Cerebellar cortex (tissue), 1 donor: ENCODE results near the gene ZNF212.
"Not testable (repeated sequence)": the region's sequence is repeated elsewhere in the genome, so short reads cannot be mapped to it uniquely, and the experiment has no call there.

ENCODE experiments used
- DNase-seq: peaks from one replicate; pipeline ENCODE4 v3.0.0-alpha.2; 2015; ENCODE audit warnings: low spot score

ZNF212 gene

DNA sequence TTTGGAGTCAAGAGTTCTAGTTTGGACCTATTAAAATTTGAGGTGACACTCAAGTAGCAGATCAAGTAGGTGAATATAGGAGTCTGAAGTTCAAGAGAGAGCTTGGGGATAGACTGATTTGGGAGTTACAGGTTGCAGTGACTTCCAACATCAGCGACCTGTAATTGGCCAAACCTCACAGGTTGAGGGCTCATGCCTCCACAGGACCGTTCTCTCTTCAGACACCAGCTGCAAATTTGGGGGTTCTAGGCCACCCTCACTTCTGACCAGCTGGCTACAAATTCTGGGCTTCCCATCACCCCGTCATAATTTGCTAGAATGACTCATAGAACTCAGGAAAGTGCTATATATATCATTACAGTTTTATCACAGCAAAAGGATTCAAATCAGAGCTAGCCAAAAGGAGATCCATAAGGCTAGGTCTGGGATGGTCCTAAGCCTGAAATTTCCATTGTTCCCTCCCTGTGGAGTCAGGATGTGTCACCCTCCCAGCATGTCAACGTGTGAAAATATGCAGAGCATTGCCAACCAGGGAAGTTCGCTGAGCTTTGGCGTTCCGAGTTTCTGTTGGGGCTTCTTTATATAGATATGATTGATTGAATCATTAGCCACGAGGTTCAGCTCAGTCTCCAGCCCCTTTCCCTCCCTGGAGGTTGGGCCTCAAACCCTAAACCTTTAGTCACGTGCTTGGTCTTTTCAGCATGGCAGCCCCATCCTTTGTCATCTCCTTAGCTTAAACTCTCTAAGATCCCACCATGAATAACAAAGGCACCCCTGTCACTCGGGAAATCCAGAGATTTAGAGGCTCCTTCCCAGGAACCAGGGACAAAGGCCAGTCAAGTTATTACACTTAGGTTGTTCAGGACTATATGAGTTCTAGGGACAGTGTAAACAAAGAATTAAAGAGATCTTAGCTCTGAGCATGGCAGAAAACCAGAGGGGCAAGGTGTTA, 20.7 kb upstream of the ZNF212 start:
- DNase-seq, result no peak

DNA sequence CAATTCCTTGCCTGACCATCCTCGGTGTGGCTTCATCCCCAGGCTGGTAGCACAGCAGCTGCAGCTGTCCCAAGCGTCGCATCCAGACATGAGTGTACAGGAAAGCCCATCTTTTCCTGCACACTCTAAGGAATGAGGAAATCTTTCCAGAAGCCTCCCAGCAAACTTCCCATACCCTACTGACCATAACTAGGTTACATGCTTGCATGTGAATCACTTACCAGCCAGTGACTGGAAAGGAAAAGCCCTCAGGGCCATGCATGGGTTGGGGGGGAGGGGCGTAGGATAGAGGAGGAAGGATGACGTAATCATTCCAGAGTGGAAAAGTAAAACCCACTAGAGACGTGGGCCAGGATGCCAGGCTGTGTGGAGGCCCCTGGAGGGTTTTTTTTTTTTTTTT, 18.9 kb upstream of the ZNF212 start:
- DNase-seq, result no peak

DNA sequence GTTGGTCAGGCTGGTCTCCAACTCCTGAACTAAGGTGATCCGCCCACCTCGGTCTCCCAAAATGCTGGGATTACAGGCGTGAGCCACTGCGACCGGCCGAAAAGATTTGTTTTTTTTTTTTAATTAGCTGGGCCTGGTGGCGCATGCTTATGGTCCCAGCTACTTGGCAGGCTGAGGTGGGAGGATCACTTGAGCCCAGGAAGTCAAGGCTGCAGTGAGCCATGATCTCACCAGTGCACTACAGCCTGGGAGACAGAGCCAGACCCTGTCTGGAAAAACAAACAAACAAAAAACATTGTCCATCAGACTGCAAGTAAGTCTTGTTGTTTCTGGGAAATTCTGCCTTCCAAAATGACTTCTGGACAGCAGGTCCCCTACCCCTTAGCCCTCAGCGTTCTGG, 16.3 kb upstream of the ZNF212 start:
- DNase-seq, result no peak

DNA sequence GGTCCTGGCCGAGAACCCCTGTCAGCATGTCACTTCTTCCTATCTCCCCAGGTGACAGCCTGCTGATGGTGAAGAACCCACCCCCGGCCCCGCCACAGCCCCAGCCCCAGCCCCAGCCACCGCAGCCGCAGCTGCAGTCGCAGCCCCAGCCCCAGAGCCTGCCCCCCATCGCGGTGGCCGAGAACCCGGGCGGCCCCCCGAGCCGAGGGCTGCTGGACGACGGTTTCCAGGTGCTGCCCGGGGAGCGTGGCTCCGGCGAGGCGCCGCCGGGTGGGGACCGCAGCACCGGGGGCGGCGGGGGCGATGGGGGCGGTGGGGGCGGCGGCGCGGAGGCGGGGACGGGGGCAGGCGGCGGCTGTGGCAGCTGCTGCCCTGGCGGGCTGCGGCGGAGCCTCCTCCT, 15.7 kb upstream of the ZNF212 start:
- DNase-seq, result no peak

DNA sequence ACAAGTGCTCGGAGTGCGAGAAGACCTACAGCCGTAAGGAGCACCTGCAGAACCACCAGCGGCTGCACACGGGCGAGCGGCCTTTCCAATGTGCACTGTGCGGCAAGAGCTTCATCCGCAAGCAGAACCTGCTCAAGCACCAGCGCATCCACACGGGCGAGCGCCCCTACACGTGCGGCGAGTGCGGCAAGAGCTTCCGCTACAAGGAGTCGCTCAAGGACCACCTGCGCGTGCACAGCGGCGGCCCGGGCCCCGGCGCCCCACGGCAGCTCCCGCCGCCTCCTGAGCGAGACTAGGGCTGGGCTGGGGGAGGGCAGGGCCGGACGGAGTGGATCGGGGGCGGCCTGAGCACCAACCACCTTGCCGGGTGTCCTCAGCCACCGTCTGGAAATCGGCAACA, 15.1 kb upstream of the ZNF212 start:
- DNase-seq, result no peak

DNA sequence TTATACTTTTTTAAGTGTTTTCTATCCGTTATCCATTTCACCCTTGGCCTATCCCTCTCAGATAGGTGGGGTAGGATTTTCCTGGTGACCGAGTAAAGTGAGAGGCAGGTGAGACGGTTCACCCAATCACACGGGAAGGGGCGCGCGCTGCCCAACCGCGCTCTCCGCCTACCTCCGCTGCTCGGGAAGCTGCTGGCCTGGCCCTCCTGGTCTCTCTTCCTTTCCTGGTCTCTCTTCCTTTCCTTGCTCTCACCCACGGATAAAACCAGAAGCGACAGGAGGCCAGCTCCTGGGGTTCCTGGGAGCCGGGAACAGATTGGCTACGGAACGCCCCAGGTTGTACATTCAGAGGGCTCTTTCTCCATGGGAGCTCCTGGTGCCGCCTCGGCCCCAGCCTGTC, 14.3 kb upstream of the ZNF212 start:
- no peak for DNase-seq

DNA sequence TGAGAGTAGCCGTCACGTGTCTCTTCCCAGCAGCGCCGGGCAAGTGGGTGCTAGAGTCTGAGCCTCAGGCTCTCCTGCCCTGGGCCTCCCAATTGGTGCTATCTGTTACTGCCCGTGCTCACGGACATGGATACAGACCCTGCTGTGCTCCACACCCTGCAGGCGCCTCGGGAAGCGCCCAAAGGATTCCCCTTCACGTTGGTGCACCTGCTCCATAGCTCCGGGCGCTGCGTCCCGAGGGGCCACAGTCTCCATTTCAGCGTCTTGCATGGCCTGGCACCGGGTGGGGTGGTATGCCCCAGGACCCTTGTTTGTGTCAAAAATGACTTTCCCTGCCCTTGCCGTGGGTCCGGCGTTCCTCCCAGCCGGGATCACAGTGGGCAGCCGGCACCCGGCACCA, 13.8 kb upstream of the ZNF212 start:
- no peak for DNase-seq

DNA sequence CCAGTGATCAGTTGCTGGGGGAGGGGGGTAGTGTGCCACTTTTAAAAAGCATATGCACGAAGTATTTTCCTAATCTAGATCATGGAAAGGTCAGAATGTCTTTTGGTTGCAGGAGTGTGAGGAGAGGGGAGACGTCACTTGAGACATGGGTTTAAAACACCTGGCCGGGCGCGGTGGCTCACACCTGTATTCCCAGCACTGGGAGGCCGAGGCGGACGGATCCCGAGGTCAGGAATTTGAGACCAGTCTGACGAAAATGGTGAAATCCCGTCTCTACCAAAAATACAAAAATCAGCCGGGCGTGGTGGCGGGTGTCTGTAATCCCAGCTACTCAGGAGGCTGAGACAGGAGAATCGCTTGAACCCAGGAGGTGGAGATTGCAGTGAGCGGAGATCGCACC, 13.1 kb upstream of the ZNF212 start:
- DNase-seq, result not testable (repeated sequence)

DNA sequence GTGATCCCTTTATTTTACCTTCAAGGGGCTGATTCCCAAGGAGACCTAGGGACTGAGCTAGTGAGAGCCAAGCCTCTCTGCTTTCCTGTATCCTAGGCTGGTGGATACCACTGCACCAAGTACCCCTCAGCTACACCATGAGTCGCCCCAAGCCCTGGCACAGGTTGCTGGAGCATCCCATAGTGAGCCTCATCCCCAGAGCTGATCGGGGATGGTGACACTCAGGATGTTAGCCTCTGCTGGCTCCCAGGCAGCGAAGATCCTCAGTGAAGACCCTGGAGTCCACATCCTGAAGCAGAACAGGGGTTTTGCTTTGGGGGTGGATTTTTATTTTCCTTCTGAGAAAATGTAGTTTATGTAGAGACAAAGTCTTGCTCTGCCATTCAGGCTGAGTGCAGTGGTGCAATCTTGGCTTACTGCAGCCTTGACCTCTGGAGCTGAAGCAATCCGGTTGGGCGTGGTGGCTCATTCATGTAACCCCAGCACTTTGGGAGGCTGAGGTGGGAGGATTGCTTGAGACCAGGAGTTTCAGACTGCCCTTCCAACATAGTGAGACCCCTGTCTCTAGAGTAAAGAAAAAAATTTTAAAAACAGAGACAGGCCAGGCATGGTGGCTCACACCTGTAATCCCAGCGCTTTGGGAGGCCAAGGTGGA, 12.5 kb upstream of the ZNF212 start:
- DNase-seq, result no peak

DNA sequence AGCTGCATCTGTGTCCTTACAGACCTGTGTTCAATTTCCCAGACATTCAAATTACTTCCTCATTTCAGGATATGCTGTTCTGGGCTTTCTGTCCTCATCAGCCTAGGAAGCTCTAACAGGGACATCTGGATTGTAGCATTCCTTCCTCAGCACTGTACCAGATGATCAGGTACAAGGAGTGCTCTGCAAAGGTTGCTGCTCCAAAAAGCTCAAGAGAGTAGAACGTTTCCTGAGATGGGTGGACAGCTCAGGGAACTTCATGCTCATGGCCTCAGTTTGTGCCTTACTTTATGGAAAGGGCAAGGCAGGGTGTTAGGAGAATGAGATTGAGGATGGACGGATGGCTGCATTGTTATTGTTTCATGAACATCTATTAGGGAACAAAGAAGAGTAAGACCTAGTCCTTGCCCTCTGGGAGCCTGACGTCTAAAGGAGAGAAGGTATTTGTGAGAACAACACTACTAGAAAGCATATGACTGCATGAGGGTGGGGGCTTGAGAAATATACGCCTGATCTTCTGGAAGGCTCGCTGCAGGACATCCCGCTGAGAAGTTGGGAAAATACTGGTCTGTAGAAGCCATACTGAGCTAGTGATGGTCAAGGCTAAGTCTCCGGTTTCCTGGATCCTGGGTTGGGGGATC, 10.5 kb upstream of the ZNF212 start:
- no peak for DNase-seq

DNA sequence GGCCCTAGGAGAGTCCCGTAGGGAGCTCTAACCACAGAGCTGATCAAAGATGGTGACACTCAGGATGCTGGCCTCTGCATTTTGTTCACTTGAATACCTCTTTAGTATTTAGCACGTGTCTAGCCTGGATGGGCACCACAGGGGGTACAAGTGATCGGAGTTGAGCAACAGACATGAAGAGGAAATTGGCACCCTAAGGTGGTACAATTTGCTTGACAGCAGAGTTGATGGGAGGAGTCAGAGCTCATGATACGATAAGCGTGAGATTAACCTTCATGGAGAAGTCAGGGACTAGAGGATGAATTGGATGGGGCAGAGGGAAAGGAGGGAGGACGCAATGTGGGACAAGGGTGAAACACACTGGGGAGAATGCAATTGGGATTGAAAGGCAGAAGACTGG, 9.9 kb upstream of the ZNF212 start:
- DNase-seq, result no peak

DNA sequence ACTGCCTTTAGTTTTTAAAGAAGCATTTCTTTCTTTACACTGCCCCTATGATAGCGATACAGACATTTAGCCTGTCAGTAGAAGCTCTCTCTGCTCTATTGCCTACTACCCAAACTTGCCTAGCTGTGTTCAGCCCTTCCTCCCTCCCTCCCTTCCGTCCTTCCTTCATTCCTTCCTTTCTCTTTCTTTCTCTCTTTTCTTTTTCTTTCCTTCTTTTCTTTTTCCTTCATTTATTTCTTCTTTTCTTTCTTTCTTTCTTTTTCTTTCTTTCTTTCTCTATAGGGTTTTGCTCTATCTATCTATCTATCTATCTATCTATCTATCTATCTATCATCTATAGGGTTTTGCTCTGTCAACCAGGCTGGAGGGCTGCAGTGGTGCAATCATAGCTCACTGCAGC, 7.1 kb upstream of the ZNF212 start:
- no peak for DNase-seq

DNA sequence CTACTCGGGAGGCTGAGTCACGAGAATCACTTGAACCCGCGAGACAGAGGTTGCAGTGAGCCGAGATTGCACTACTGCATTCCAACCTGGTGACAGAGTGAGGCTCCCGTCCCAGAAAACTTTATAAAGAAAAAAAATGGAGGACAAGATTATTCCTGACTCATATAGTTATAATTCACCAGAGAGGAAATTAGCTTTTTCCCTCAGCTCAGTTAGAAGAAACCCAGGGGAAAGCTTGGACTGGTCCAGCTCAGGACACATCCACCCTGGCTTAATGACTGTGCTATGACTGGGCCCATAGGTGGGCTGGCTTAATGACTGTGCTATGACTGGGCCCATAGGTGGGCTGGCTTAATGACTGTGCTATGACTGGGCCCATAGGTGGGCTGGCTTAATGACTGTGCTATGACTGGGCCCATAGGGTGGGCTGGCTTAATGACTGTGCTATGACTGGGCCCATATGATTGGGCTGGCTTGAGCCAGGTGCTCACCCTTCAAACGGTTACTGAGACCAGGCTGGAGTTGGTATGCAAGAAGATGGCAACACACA, 5.7 kb upstream of the ZNF212 start:
- DNase-seq, result not testable (repeated sequence)

DNA sequence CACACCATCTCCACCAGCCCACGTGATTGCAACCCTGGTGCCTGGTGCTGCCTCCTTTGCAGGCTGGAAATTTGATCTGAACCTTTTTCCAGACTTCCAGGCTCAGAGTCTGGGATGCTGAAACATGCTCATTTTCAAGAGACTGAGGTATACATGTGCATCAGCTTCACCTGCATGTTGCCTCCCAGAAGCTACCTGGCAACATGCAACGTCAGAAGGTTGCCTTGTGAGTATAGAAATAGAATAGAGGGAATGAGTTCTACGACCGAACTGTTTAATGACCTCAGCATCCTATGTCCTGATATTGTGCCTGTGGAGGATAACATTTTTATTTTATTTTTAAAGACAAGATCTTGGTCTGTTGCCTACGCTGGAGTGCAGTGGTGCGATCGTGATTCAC, 1.9 kb upstream of the ZNF212 start:
- no peak for DNase-seq

DNA sequence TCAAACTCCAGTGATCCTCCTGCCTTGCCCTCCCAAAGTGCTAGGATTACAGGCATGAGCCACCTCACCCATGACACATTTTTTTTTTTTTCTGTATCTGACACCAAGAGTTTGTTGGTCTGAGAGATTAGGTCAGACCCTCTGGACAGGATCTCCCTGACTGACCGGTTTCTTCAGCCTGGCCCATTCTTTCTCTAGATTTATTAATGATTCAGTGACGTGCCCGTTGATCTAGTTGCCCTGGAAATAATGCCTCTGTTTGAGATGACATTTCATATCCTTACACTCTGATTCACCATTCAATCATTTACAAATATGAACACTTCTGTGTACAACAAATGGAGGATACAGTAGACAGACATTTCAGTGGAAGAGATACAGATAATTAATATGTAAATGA, 1.4 kb upstream of the ZNF212 start:
- no peak for DNase-seq

DNA sequence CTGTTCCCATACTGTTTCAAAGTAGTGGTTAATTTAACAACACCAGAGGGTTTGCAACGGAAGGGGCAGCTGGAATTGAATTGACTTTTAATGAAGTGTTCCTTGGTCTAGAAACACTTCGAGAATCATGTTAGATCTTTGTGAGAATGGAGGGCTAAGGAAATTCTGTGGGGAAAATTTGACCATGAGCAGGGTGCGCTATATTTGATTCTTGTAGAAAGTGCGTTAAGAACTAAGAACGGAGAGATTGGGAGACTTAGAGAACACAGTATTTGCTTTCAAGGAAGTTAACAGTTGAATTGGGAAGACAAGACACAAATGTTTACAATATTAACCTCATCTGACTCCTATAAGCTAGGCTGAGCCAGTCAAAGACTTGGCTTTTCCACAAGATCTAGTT, 1.2 kb downstream of the ZNF212 start:
- no peak for DNase-seq

DNA sequence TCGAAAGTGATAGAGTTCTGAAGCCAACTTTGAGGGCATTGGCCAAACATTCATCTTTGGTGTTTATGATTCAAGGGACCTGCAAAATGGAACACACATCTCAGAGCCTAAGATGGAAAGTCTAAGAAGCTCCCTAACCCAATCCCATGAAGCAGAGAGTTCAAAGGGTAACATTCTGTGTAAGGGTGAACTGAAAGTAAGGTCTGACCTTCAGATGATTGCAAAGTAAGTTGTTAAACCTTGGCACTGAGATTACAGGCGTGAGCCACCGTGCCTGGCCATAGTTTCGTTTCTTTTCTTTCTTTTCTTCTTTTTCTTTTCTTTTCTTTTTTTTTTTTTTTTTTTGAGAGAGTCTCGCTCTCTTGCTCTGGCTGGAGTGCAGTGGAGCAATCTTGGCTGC, 2.2 kb downstream of the ZNF212 start:
- DNase-seq, result no peak

DNA sequence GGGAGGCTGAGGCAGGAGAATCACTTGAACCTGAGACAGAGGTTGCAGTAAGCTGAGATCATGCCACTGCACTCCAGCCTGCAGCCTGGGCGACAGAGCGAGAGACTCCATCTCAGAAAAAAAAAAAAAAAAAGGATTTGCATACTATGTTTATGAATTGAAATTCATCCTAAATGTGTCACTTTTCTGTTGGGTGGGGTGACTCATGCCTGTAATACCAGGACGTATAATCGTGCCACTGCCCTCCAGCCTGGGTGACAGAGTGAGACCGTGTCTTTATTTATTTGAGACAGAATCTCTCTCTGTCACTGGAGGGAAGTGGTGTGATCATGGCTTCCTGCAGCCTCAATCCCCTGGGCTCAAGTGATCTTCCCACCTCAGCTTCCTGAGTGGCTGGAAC, 5.8 kb downstream of the ZNF212 start:
- DNase-seq, result no peak

DNA sequence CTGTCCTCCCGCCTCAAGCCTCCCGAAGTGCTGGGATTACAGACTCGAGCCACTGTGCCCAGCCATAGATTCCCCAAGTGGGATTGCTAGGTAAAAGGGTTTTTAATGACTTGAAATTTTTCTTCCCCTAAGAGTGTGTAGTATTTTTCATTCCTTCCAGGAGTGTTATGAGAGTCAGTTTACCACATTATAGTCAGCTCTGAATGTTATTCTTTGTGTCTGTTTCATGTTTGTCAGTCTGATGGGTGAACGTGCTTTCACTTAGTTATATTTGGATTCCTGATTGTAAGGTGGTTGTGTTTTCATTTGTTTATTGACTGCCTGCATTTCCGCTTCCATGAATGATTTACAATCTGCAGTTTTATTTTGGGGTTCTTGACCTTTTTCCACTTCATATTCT, 6.3 kb downstream of the ZNF212 start:
- DNase-seq, result no peak

DNA sequence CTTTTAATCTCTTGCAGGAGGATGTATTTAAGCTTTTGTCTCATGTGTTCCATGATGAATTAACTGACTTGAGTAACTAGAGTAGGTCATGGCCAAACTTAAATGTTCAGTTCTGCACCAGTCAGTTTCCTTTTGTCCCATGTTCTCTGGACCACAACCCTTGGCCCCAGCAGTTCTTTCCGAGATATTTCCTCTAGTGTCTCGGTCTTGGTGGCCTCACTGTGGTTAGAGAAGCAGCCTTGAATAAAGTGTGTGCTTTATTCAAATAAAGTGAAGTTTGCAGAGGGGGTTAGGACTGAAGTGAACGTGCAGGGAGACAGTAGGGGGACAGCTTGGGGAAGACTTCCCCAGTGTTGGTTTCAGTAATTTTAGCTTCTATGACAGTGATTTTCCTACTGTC, 9.3 kb downstream of the ZNF212 start:
- no peak for DNase-seq

DNA sequence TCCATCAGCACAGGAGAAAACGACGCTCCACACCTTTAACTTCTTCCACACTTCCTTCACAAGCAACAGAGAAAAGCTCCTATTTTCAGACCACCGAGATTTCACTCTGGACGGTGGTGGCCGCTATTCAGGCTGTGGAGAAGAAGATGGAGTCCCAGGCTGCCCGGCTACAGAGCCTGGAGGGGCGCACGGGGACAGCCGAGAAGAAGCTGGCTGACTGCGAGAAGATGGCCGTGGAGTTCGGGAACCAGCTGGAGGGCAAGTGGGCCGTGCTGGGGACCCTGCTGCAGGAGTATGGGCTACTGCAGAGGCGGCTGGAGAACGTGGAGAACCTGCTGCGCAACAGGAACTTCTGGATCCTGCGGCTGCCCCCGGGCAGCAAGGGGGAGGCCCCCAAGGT, 10.7 kb downstream of the ZNF212 start:
- DNase-seq, result not testable (repeated sequence)

DNA sequence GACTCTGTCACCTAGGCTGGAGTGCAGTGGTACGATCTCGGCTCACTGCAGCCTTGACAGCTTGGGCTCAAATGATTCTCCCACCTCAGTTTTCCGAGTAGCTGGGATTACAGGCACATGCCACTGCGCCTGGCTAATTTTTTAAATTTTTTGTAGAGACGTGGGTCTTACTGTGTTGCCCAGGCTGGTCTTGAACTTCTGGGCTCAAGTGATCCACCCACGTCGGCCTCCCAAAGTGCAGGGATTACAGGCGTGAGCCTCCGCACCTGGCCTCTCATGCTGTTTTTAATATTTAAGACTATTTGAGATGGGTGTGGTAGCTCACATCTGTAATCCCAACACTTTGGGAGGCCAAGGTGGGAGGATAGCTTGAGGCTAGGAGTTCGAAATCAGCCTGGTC, 12.1 kb downstream of the ZNF212 start:
- DNase-seq, result not testable (repeated sequence)

DNA sequence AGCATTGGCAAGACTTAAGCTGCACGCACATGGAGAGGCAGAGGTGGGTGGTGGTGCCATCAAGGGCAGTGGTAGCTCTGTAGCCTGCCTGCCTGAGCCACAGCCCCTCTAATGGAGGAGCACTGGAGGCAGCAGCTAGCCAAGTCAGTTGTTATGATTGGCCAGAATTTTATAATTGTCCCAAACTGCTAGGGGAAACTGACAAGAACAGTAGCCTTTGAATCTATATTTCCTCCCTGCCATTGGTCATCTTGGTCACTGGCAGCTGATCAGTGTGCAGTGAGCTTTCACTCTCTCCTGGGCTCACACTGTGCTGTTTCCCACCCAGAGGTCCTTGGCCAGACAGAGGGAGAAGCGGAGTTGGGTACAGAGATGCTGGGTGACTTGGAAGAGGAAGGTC, 12.9 kb downstream of the ZNF212 start:
- no peak for DNase-seq
